Esophagus squamous epithelium (tissue), 5 donors: ENCODE measurements around the gene NUDT8. TPM values are rescaled to one million over a fixed set of nuclear protein-coding genes. Genes with fewer than 3 reads are reported as not detected.

Source experiments
- DNase-seq: peaks from one replicate; lab custom pipeline; 2025; lab: John Stamatoyannopoulos, UW
- H3K27ac ChIP-seq, 4 donors: fragments of 200-600 bp; sonication (generic); one replicate each; pipeline ENCODE4 v1.5.1; 2016 to 2019; ENCODE audit warnings: mild to moderate bottlenecking in 1 of 4
- H3K27me3 ChIP-seq, 4 donors: fragments of 200-600 bp; sonication (generic); 1 replicate in 3 of 4; 2 replicates in 1 of 4; pipeline versions ENCODE4 v1.5.1 to v1.6.0; 2017 to 2021; ENCODE audit warnings: antibody characterized with exemption in 1 of 4
- H3K36me3 ChIP-seq, 3 donors: fragments of 200-600 bp; sonication (generic); one replicate each; pipeline ENCODE4 v1.5.1; 2016 to 2019
- H3K4me1 ChIP-seq, 3 donors: fragments of 200-600 bp; sonication (generic); one replicate each; pipeline ENCODE4 v1.5.1; 2017 to 2019
- H3K4me3 ChIP-seq, 4 donors: fragments of 200-600 bp; sonication (generic); 1 replicate in 3 of 4; 2 replicates in 1 of 4; pipeline ENCODE4 v1.5.1; 2016 to 2019; ENCODE audit warnings: mild to moderate bottlenecking in 2 of 4, moderate library complexity in 1 of 4
- H3K9me3 ChIP-seq, 3 donors: fragments of 200-600 bp; sonication (generic); one replicate each; pipeline ENCODE4 v1.5.1; 2016 to 2019
- POLR2A ChIP-seq, 4 donors: fragments of 450-650 bp; IDR thresholded peaks; one replicate each; pipeline ENCODE4 v1.6.1; 2017; ENCODE audit warnings: antibody characterized with exemption in 4 of 4, mild to moderate bottlenecking in 4 of 4, moderate library complexity in 3 of 4
- WGBS, 2 donors: methylation state at CpG; one replicate each; pipeline ENCODE4 v1.1.5; 2018; 5-methylcytosine and 5-hydroxymethylcytosine counted together
- intact Hi-C: fragments of 100-400 bp; cut with DNase I; formaldehyde crosslinking; loops from one replicate; pipeline ENCODE4 v1.15.0; 2022
- total RNA-seq, 4 donors: library from RNA; depleted of rRNA; stranded (reverse); fragments of >200 nt; gene quantifications; one replicate each; pipeline ENCODE4 v1.1.0, GENCODE V29; 2016
- TF ChIP-seq, protein P1 (sequence below), 6 experiments: fragments of 450-650 bp in 4 of 6; fragments of 200-600 bp in 2 of 6; sonication (generic) in 2 of 6; IDR thresholded peaks; one replicate each; pipeline ENCODE4 v1.5.1; 2016 to 2019; ENCODE audit warnings: antibody characterized with exemption in 6 of 6, mild to moderate bottlenecking in 4 of 6, moderate library complexity in 4 of 6
- donor health status: DM: yes; HTN: yes; CAD: no.

Gene NUDT8
- total RNA-seq, 4 donors from 2014 or later: 37.5 to 68.0 (median 47.0) TPM

DNA sequence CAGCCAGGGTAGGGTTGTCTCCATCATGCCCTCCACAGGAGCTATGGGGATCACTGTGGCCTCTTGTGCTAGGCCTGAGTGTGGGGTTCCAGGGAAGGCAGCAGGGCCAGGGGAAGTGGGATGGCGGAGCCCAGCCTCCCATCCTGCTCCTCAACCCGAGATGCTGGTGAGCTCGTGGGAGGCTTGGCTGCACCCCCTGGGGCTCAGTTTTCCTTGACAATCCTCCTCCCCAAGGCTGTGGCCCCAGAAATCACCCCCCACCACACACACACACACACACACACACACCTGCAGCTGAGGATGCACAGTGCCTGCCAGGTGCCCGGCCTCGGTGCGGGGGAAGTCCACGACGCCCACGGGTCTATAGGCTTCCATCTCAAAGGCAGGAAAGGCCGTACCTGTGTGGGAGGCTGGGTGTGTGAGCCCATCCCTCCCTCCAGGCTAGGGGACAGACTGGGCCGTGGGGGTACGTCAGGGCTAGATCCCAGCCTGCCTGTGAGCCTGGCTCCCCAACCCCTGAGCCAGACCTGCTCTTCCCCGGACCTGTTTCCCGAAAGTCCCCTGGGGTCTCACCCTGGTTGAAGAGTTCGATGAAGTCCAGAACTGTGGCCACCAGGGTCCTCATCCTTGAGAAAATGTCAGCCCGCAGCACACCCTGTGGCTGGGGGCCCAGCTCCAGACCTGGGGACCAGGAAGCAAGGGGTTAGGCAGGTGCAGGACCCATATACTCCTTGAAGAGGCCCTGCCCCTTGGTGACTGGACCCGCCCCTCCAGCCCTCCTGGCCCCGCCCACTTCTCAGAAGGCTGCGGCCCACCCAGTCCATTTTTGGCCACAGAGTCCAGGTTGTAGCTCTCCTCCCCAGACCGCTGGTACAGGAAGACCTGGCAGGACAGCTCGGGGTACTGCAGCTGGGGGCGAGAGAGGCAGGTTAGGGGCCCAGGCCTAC is 15.0 kb upstream of the NUDT8 start:
- TF ChIP-seq, protein P1, sequence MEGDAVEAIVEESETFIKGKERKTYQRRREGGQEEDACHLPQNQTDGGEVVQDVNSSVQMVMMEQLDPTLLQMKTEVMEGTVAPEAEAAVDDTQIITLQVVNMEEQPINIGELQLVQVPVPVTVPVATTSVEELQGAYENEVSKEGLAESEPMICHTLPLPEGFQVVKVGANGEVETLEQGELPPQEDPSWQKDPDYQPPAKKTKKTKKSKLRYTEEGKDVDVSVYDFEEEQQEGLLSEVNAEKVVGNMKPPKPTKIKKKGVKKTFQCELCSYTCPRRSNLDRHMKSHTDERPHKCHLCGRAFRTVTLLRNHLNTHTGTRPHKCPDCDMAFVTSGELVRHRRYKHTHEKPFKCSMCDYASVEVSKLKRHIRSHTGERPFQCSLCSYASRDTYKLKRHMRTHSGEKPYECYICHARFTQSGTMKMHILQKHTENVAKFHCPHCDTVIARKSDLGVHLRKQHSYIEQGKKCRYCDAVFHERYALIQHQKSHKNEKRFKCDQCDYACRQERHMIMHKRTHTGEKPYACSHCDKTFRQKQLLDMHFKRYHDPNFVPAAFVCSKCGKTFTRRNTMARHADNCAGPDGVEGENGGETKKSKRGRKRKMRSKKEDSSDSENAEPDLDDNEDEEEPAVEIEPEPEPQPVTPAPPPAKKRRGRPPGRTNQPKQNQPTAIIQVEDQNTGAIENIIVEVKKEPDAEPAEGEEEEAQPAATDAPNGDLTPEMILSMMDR (IDR thresholded peaks at IDR 0.05): no peak
- no peak for TF ChIP-seq POLR2A (IDR thresholded peaks at IDR 0.05)

GRCh38 chr11:67644042-67644441 is 14.3 kb upstream of the NUDT8 start:
- H3K4me1 ChIP-seq: peaks cover 0 to 16% (median 0%) of the 10 kb centered on the region in 3 donors
- H3K4me3 ChIP-seq: no peak overlapping the region
- no peaks in the 10 kb centered on the region for H3K36me3 ChIP-seq
- 83 to 87% methylated on average over 5 of the region's 5 CpGs for WGBS, 2 donors
- H3K27ac ChIP-seq: no peak overlapping the region
- TF ChIP-seq POLR2A (IDR thresholded peaks at IDR 0.05): no peak
- TF ChIP-seq, protein P1 (IDR thresholded peaks at IDR 0.05): peak in 3 of 6 experiments; percentile 10 to 49 (median 18)
- H3K9me3 ChIP-seq: peaks cover 0 to 6% (median 0%) of the 10 kb centered on the region in 3 donors
- intact Hi-C loops: no loop called here
- DNase-seq: no peak
- H3K27me3 ChIP-seq: peaks cover 0 to 66% (median 0%) of the 10 kb centered on the region in 4 donors

More for the DNA sequence above, 15.0 kb upstream of the NUDT8 start:
- intact Hi-C loops: no loop called here
- Histone ChIP-seq H3K4me1 (peaks cover 0 to 21% (median 0%) of the 10 kb centered on the region in 3 donors), H3K36me3 (no peaks in the 10 kb centered on the region), H3K27me3 (peaks cover 0 to 65% (median 0%) of the 10 kb centered on the region in 4 donors), H3K9me3 (peaks cover 0 to 6% (median 0%) of the 10 kb centered on the region in 3 donors), H3K27ac (no peak overlapping the region), H3K4me3 (no peak overlapping the region)
- DNase-seq: no peak
- WGBS, 2 donors: 73 to 100% methylated on average over 1 to 11 of the region's 22 CpGs

- Histone ChIP-seq H3K36me3 (no peaks in the 10 kb centered on the region), H3K9me3 (peaks cover 0 to 6% (median 0%) of the 10 kb centered on the region in 3 donors), H3K27ac (no peak overlapping the region), H3K4me1 (peaks cover 0 to 15% (median 0%) of the 10 kb centered on the region in 3 donors), H3K4me3 (no peak overlapping the region), H3K27me3 (peaks cover 0 to 58% (median 0%) of the 10 kb centered on the region in 4 donors)
- WGBS, 2 donors: 86% methylated on average over 11 to 12 of the region's 15 CpGs
- no peak for TF ChIP-seq POLR2A (IDR thresholded peaks at IDR 0.05)
- TF ChIP-seq, protein P1 (IDR thresholded peaks at IDR 0.05): no peak
- intact Hi-C loops: no loop called here
- no peak for DNase-seq
Observed at GRCh38 chr11:67642173-67643120, 12.7 kb upstream of the NUDT8 start.

DNA sequence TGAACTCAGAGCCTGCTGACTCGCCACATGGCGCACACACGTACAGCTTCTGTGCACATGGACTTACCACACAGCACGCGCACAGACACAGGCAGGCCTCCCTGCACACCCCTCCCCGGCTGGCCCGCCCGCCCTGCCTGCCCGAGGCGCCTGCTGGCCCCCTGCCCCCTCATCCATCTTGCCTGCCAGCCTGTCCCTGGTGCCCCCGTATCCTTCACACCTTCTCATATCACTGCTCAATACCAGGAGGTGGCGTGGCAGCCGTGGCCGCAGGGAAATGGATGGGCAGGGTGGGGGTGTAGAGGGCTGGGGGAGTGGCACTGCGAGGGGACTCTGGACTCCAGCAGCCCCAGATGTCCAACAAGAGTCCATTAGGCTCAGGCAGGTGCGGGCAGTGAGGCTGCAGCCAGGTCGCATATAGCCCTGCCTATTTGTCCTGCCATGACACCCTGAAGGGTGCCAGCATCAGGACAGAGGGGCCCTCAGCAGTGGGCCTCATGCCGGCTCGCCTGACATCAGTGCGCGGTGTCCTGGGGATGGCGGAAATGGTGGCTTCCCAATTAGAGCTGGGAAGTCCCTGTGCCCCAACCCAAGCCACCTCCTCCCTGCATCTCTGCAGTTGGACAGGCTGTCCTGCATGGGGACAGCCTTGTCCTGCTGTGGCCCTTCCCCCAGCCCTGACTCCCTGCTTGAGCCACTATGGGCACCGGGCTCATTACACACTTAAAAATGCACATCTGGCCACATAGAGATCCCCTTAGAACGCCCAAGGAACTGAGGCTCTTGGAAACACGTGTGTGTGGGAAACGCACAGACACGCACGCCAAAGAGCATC is 11.8 kb upstream of the NUDT8 start:
- Histone ChIP-seq H3K27ac (no peak overlapping the region), H3K4me1 (peaks cover 0 to 15% (median 0%) of the 10 kb centered on the region in 3 donors), H3K36me3 (no peaks in the 10 kb centered on the region), H3K27me3 (peaks cover 0 to 49% (median 0%) of the 10 kb centered on the region in 4 donors), H3K4me3 (no peak overlapping the region), H3K9me3 (peaks cover 0 to 6% (median 0%) of the 10 kb centered on the region in 3 donors)
- intact Hi-C loops: no loop called here
- 72 to 93% methylated on average over 5 to 9 of the region's 28 CpGs for WGBS, 2 donors
- TF ChIP-seq, protein P1 (IDR thresholded peaks at IDR 0.05): no peak
- TF ChIP-seq POLR2A (IDR thresholded peaks at IDR 0.05): no peak
- DNase-seq: no peak
